GM12874 (cell line): ENCODE results near the gene KRT77.

Experiments used
- TF ChIP-seq, protein P1 (sequence below): IDR thresholded peaks from 2 replicates; pipeline ENCODE4 v1.5.1; 2011; ENCODE audit warnings: low read depth, mild to moderate bottlenecking, control low read depth, low read length, moderate library complexity; ENCODE audit not compliant: insufficient read depth

The KRT77 gene

DNA sequence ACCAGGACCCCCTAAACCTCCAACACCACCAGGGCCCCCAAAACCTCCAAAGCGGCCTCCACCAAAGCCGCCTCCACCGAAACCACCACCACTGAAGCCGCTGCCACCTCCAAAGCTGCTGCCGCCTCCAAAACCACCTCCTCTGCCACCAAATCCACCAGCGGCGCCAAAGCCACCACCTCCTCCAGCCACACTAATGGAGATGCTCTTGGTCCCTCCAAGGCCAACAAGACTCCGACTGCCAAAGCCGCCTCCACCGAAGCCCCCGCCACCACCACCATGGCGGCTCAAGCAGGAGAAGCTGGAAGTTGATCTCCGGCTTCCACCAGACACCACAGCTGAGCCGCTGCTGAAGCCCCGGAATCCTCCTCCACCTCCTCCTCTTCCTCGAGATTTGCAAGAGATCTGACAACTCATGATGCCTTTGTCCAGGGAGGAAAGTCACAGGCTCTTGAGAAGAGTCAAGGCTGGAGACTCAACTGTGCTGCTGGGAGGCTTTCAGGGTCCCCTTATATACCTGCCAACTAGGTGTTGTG, 51.5 kb downstream of the KRT77 start, which contains the start of gene KRT2:
Gene KRT2, minus strand, starts transcription at position 486 of the 536 bp plus-strand sequence. Its CDS starts 69 bp downstream, at position 417.
- TF ChIP-seq, protein P1, sequence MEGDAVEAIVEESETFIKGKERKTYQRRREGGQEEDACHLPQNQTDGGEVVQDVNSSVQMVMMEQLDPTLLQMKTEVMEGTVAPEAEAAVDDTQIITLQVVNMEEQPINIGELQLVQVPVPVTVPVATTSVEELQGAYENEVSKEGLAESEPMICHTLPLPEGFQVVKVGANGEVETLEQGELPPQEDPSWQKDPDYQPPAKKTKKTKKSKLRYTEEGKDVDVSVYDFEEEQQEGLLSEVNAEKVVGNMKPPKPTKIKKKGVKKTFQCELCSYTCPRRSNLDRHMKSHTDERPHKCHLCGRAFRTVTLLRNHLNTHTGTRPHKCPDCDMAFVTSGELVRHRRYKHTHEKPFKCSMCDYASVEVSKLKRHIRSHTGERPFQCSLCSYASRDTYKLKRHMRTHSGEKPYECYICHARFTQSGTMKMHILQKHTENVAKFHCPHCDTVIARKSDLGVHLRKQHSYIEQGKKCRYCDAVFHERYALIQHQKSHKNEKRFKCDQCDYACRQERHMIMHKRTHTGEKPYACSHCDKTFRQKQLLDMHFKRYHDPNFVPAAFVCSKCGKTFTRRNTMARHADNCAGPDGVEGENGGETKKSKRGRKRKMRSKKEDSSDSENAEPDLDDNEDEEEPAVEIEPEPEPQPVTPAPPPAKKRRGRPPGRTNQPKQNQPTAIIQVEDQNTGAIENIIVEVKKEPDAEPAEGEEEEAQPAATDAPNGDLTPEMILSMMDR = no peak

DNA sequence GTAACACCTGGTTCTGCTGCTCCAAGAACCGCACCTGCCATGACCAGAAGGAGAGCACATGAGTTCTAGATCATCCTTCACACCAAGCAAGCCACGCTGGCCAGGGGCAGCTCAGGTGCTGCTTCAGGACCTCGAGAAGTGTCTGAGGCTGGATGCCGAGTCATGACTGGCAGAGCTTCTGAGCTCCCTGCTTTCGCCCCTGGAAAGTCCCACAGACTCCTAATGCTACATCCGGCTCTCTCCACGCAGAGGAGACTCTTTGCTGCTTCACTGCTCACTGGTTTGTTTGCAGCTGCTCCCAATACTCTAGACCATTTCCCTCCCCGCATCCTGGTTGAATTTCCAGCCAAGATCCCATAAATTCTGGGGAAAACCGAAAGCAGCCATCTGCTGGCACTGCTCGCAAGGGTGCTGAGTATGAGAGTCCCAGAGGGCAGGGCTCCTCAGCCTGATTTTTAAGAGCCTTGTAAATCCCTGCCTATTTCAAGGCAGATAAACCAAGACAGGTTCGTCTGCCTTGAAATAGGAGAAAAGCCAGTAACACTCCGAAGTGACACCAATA, 52.7 kb downstream of the KRT77 start:
- TF ChIP-seq, protein P1 = no peak

DNA sequence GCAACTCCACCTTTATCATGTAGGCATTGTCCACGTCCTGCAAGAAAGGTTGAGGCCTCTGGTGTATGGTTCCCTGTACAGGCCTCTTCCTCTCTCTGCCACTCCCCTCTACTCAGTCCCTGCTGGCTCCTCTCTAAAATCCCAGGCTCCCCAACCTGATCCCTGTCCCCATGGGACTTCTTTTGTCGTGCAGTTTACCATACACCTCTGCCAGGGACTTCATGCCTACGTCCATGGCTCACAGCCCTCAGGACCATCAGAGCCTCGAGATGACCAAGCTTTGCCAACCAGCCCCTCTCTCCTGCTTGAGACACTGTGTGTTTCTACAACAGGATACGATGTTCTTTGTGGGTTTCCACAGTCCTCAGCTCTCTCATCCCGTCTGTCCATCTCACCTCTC, 54.3 kb downstream of the KRT77 start:
- TF ChIP-seq, protein P1 = no peak

DNA sequence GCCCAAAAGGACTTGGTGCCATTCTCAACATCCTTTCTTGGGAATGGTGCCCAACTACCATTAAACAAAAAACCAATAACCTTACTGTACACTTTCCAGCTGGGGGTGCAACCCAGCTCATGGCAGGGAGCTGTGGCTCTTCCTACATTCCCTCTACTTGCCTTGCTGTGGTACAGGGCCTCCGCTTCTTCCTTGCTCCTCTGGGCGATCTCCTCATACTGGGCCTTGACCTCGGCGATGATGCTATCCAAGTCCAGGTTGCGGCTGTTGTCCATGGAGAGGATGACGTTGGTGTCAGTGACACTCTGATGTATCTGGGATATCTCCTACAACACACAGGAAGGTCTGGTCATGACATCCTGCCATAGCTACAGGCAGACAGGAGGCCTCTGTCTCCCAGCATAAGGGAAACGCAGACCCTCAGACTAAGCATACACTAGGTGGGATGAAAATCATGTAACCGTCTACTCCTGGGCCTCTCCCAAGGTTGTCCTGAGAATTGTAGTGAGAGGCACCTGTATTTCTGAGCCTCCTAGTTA, 55.2 kb downstream of the KRT77 start:
- TF ChIP-seq, protein P1 = no peak

DNA sequence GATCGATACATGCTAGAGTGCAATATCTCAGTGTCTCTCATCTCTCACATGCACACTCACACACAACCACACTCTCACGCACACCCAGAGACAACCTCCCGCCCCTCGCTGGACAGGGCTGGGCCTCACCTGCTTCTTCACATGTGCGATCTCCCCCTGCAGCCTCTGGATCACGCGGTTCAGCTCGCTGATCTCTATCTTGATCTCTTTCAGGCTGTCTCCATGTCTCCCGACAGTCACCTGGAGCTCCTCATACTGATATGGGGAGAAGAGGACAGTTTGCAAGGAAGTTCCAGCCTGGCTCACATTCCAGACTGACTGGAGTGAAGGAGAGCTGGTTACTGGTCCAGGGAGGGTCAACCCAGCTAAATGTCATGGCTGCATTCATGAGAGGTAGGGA, 55.7 kb downstream of the KRT77 start:
- TF ChIP-seq, protein P1 = no peak

DNA sequence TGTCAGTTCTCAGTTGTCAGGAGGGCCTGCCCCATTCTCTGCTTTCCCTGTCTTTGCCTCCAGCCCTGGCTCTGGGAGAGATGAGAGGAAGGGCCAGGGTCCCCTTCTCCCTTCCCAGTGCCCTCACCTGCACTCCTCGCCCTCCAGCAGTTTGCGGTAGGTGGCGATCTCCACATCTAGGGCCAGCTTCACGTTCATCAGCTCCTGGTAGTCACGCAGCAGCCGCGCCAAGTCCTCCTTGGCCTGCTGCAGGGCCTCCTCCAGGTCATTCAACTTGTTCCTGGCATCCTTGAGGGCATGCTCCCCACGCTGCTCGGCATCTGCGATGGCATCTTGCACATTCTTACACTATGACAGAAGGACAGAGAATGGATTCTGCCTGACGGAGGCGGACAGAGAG, 56.7 kb downstream of the KRT77 start:
- TF ChIP-seq, protein P1 = no peak

DNA sequence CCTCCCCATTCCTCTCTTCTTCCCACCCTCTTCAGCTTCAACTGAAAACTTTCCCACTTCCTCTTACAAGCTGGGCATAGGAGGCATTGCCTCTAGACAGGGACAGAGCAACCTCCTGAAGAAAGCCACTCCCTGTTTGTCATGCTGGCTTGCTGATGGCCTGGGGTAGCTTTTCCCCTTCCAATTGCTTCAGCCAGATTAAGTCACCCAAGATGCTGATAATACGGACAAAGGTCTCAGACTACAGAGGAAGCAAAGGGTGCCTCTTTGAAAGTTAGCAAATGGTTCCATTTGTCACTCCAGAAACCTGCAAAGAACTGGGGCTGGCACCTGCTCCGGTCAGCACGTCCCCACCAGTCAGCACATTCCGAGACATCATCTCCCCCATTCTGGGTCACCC, 57.3 kb downstream of the KRT77 start:
- TF ChIP-seq, protein P1 = no peak
